ENCODE data around the gene SPATA7.
A peak's percentile ranks its signal among the peaks of the same experiment; 100 is the strongest.
"Not testable (repeated sequence)": the region's sequence is repeated elsewhere in the genome, so short reads cannot be mapped to it uniquely, and the experiment has no call there.

SPATA7 gene

DNA sequence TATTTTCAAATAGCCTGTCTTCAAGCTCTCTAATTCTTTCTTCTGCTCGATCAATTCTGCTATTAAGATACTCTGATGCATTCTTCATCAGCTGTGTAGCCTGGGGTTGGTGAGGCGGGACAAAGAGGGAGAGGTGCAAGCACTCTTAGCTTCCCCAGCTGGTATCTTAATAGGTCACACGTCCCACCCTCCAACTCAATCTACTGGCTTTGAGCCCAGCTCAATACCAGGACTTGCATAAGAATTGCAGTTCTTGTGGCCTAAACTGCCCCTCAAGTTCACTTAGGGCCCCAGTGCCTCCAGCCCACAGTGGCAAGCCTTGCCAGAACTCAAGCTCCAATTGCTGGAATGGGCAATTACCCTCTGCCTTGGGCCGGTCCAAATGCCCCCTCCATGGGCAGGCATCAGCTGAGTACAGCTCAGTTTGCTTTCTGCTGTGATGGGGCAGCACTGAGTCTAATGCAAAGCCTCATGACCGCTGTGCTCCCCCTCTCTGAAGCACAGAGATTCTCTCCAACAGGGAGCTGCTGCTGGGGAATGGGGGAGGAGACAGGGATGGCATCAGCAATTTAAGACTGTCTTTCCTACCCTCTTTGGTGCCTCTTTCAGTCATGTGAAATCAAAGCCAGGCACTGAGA, 5.6 kb upstream of the SPATA7 start:
- H3K27me3 ChIP-seq (ENCODE audit: control insufficient read depth, insufficient read depth, low read length), result no peaks in the 10 kb centered on the region
- no peaks in the 10 kb centered on the region for H3K4me1 ChIP-seq (ENCODE audit: control insufficient read depth, insufficient read depth, low read length)
- H3K4me3 ChIP-seq (ENCODE audit: low read length), result no peak overlapping the region
- H3K9ac ChIP-seq (ENCODE audit: low read length), result no peak overlapping the region
- no peak overlapping the region for H3K27ac ChIP-seq (ENCODE audit: low read depth, low read length)
- no peaks in the 10 kb centered on the region for H3K36me3 ChIP-seq (ENCODE audit: control insufficient read depth, insufficient read depth, low read length)

DNA sequence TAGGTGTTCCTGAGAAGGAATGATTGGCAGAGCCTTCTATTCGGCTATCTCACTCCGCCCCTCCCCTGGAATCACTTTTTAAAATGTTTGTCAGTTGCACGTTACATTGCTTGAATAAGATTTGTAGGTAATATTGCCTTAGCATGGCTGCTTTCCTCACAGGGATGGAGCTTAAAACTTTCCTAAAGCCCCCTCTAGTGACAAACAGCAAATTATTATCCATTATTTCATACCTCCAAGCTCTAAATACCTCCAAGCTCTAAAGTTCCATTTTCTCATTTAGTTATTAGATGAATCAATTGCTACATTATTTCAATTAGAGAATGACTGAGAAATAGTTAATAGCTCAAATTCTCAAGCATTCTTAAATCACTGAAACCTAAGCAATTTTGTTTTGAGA, 5.1 kb upstream of the SPATA7 start:
- H3K27ac ChIP-seq (ENCODE audit: low read depth, low read length), result no peak overlapping the region
- no peak overlapping the region for H3K4me3 ChIP-seq (ENCODE audit: low read length)
- no peak overlapping the region for H3K9ac ChIP-seq (ENCODE audit: low read length)
- H3K27me3 ChIP-seq (ENCODE audit: control insufficient read depth, insufficient read depth, low read length), result no peaks in the 10 kb centered on the region
- no peaks in the 10 kb centered on the region for H3K36me3 ChIP-seq (ENCODE audit: control insufficient read depth, insufficient read depth, low read length)
- H3K4me1 ChIP-seq (ENCODE audit: control insufficient read depth, insufficient read depth, low read length), result no peaks in the 10 kb centered on the region

DNA sequence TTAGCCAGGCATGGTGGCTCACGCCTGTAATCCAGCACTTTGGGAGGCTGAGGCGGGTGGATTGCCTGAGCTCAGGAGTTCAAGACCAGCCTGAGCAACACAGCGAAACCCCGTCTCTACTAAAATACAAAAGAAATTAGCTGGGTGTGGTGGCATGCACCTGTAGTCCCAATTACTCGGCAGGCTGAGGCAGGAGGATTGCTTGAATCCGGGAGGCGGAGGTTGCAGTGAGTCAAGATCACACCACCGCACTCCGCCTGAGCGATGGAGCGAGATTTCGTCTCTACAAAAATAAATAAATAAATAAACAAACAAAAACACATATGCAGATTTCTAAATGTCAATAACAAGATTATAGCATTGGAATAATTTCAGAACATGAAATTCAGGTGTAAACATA, 3.8 kb upstream of the SPATA7 start:
- H3K27me3 ChIP-seq (ENCODE audit: control insufficient read depth, insufficient read depth, low read length); H3K4me3 ChIP-seq (ENCODE audit: low read length); H3K4me1 ChIP-seq (ENCODE audit: control insufficient read depth, insufficient read depth, low read length); H3K9ac ChIP-seq (ENCODE audit: low read length); H3K27ac ChIP-seq (ENCODE audit: low read depth, low read length); H3K36me3 ChIP-seq (ENCODE audit: control insufficient read depth, insufficient read depth, low read length): not testable (repeated sequence)

DNA sequence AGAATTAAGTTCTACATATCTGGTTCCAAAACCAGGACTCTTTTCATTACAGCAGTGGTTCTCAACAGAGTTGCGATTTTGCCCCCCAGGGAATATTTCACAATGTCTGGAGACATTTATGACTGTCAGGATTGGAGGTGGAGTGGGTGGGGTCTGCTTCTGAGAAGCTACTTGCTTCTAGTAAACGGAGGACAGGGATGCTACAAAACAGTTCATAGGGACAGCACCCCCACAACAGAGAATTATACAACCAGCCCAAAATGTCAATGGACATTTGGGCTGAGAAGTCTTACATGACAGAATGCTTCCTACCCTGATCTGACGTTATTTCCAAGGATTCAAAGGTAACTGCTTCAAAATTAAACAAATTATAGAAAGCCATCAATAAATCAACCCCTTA, 739 bp upstream of the SPATA7 start:
- Histone ChIP-seq H3K27me3 (ENCODE audit: control insufficient read depth, insufficient read depth, low read length) (no peaks in the 10 kb centered on the region), H3K36me3 (ENCODE audit: control insufficient read depth, insufficient read depth, low read length) (no peaks in the 10 kb centered on the region), H3K27ac (ENCODE audit: low read depth, low read length) (no peak overlapping the region), H3K4me1 (ENCODE audit: control insufficient read depth, insufficient read depth, low read length) (peaks cover 3% of the 10 kb centered on the region), H3K9ac (ENCODE audit: low read length) (no peak overlapping the region), H3K4me3 (ENCODE audit: low read length) (peak overlapping the region; percentile 96)

DNA sequence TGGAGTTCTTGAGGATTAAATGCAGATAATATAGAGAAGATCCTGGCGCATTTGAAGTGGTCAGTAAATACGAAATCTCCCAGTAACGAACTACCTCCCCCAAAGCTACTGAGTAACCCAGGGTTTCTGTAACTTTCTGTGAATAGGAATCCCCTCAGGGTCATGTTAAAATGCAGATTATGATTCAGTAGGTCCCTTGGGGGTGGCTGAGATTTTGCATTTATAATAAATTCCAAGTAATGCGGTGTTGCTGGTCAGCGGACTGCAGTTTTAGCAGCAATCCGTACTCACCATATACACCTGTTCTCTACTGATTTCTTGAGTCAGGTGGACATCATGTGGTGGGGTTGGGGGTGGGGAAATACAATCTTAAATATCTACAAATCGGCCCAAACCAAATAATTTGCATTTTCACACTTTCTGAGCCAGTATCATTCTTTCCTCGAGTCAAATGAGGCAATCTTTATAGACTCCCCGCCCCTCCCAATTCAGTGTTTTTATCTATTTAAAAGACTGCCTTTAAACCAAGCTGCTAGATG, 868 bp downstream of the SPATA7 start:
- H3K9ac ChIP-seq (ENCODE audit: low read length), result no peak overlapping the region
- peak overlapping the region; percentile 96 for H3K4me3 ChIP-seq (ENCODE audit: low read length)
- no peaks in the 10 kb centered on the region for H3K36me3 ChIP-seq (ENCODE audit: control insufficient read depth, insufficient read depth, low read length)
- H3K27ac ChIP-seq (ENCODE audit: low read depth, low read length), result no peak overlapping the region
- H3K4me1 ChIP-seq (ENCODE audit: control insufficient read depth, insufficient read depth, low read length), result peaks cover 3% of the 10 kb centered on the region
- no peaks in the 10 kb centered on the region for H3K27me3 ChIP-seq (ENCODE audit: control insufficient read depth, insufficient read depth, low read length)

DNA sequence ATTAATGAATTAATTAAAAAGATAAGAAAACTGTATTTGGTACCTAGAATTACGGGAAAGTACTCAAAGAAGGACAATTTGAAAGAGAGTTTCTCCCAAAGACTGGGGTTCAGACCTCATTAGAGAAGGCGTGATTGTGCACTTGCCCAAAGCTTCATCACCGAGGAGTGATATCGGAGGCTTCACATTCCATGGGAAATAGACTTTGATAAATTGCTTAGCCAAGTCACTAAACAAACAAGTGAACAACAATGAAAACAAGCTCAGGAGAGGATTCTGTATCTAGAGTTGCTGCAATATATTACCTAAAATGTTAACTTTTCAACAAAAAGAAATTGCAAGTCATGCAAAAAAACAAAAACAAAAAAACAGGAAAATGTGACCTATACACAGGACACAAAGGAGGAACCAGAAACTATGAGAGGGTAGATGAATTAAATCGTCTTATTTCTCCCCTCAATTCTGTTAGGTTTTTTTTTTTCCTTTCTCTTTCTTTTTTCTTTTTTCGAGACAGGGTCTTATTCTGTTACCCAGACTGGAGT, 3.4 kb downstream of the SPATA7 start:
- Histone ChIP-seq H3K27ac (ENCODE audit: low read depth, low read length) (no peak overlapping the region), H3K4me3 (ENCODE audit: low read length) (no peak overlapping the region), H3K27me3 (ENCODE audit: control insufficient read depth, insufficient read depth, low read length) (no peaks in the 10 kb centered on the region), H3K9ac (ENCODE audit: low read length) (no peak overlapping the region), H3K4me1 (ENCODE audit: control insufficient read depth, insufficient read depth, low read length) (peaks cover 3% of the 10 kb centered on the region), H3K36me3 (ENCODE audit: control insufficient read depth, insufficient read depth, low read length) (no peaks in the 10 kb centered on the region)

DNA sequence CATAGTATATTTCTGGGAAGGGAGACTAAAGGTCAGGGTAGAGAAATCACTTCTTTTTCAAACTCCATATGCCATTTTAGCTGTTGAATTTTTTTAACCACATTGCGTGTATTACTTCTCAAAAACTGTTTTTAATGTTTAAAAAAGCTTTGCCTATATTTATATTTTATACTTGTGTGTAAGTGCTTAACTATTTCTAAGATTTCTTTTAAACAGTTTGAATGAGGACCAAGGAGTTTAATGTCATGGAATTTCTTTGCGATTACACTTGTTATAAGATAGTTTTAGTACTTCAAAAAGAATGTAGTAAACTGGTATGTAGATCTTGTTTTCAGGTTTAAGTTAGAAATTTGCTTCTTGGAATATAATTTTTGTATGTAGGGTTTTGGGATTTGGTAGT, 7.2 kb downstream of the SPATA7 start:
- H3K27me3 ChIP-seq (ENCODE audit: control insufficient read depth, insufficient read depth, low read length), result no peaks in the 10 kb centered on the region
- no peak overlapping the region for H3K27ac ChIP-seq (ENCODE audit: low read depth, low read length)
- peaks cover 5% of the 10 kb centered on the region for H3K36me3 ChIP-seq (ENCODE audit: control insufficient read depth, insufficient read depth, low read length)
- H3K9ac ChIP-seq (ENCODE audit: low read length), result no peak overlapping the region
- no peaks in the 10 kb centered on the region for H3K4me1 ChIP-seq (ENCODE audit: control insufficient read depth, insufficient read depth, low read length)
- no peak overlapping the region for H3K4me3 ChIP-seq (ENCODE audit: low read length)

DNA sequence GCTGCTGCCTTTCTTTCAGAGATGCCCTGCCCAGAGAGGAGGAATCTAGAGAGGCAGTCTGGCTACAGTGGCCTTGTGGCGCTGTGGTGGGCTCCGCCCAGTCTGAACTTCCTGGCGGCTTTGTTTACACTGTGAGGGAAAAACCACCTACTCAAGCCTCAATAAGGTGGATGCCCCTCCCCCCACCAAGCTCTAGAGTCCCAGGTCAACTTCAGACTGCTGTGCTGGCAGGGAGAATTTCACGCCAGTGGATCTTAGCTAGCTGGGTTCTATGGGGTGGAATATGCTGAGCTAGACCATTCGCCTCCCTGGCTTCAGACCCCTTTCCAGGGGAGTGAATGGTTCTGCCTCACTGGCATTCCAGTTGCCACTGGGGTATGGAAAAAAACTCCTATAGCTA, 25.6 kb downstream of the SPATA7 start:
- H3K27me3 ChIP-seq (ENCODE audit: control insufficient read depth, insufficient read depth, low read length), result no peaks in the 10 kb centered on the region
- no peak overlapping the region for H3K27ac ChIP-seq (ENCODE audit: low read depth, low read length)
- no peak overlapping the region for H3K9ac ChIP-seq (ENCODE audit: low read length)
- H3K36me3 ChIP-seq (ENCODE audit: control insufficient read depth, insufficient read depth, low read length), result peaks cover 3% of the 10 kb centered on the region
- H3K4me3 ChIP-seq (ENCODE audit: low read length), result no peak overlapping the region
- no peaks in the 10 kb centered on the region for H3K4me1 ChIP-seq (ENCODE audit: control insufficient read depth, insufficient read depth, low read length)

DNA sequence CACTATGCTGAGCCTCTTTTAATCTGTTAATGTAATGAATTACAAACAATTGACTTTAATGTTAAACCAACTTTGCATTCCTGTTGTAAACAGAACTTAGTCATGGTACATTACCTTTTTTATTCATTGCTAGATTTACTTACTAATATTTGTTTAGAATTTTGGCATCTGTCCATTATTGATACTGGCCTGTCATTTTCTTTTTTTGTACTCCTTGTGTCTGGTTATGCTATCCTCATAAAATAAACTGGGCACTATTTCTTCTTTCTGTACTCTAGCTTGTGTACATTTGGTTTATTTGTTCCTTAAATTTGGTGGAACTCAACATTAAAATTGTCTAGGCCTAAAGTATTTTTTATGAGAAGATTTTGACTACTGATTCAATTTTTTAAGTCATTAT, 32.1 kb downstream of the SPATA7 start:
- Histone ChIP-seq H3K4me1 (ENCODE audit: control insufficient read depth, insufficient read depth, low read length) (no peaks in the 10 kb centered on the region), H3K36me3 (ENCODE audit: control insufficient read depth, insufficient read depth, low read length) (peaks cover 3% of the 10 kb centered on the region), H3K4me3 (ENCODE audit: low read length) (no peak overlapping the region), H3K9ac (ENCODE audit: low read length) (no peak overlapping the region), H3K27ac (ENCODE audit: low read depth, low read length) (no peak overlapping the region), H3K27me3 (ENCODE audit: control insufficient read depth, insufficient read depth, low read length) (no peaks in the 10 kb centered on the region)

DNA sequence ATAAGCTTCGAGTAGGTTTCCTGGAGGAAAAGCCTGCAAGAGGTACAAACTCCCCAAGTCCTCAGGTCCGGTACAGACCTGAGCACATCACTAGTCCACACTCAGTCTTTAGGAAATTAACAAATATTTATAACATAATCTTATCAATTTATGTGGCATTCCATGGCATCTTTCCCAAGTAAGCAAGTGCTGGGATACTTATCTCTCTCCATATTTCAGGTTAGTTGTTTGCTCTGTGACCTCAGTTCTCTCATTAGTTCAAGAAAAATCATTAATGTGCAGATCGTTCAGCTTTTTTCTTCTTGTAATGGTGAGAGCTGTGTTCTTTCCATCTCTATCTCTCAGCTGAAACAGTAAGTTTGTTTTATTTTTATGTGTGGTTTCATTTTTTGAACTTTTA, 34.7 kb downstream of the SPATA7 start:
- H3K27ac ChIP-seq (ENCODE audit: low read depth, low read length), result no peak overlapping the region
- H3K36me3 ChIP-seq (ENCODE audit: control insufficient read depth, insufficient read depth, low read length), result peaks cover 3% of the 10 kb centered on the region
- H3K27me3 ChIP-seq (ENCODE audit: control insufficient read depth, insufficient read depth, low read length), result no peaks in the 10 kb centered on the region
- H3K9ac ChIP-seq (ENCODE audit: low read length), result no peak overlapping the region
- no peak overlapping the region for H3K4me3 ChIP-seq (ENCODE audit: low read length)
- H3K4me1 ChIP-seq (ENCODE audit: control insufficient read depth, insufficient read depth, low read length), result no peaks in the 10 kb centered on the region

DNA sequence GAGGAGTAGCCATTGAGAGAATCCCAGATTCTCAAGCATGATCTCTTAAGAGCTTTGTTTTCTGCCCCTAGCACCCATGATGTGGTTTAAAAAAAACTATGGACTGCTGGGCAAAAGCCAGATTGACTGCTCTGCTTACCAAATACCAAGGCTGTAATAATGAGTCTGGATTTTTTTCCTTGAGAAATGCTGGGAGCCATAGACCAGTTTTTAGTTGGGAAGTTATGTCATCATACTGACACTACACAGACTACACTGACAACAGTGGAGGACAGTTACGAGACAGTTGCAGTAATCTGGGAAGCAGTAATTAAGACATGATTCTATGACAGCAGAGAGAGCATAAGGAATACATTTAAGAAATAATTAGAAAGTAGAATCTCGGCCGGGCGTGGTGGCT, 35.8 kb downstream of the SPATA7 start:
- Histone ChIP-seq H3K36me3 (ENCODE audit: control insufficient read depth, insufficient read depth, low read length) (no peaks in the 10 kb centered on the region), H3K9ac (ENCODE audit: low read length) (no peak overlapping the region), H3K4me1 (ENCODE audit: control insufficient read depth, insufficient read depth, low read length) (no peaks in the 10 kb centered on the region), H3K27ac (ENCODE audit: low read depth, low read length) (no peak overlapping the region), H3K4me3 (ENCODE audit: low read length) (no peak overlapping the region), H3K27me3 (ENCODE audit: control insufficient read depth, insufficient read depth, low read length) (no peaks in the 10 kb centered on the region)

DNA sequence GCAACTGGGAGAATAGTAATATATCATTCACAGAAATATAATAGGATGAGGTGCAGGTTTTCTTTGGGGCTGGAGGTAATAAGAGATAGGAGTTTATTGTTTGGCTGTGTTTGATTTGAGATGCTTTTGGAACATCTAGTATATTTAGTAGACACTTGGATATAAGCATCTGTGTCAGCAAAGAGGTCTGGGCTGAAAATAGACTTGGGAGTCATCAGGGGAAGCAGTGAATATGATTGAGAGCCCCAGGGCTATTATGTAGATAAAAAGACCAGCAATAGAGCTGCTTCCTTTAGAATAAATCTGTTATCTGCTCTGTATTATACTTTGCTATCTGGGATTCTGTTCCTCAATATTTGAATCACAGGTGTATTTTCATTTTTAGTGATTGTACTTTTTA, 36.6 kb downstream of the SPATA7 start:
- Histone ChIP-seq H3K9ac (ENCODE audit: low read length) (no peak overlapping the region), H3K4me3 (ENCODE audit: low read length) (no peak overlapping the region), H3K4me1 (ENCODE audit: control insufficient read depth, insufficient read depth, low read length) (no peaks in the 10 kb centered on the region), H3K36me3 (ENCODE audit: control insufficient read depth, insufficient read depth, low read length) (no peaks in the 10 kb centered on the region), H3K27me3 (ENCODE audit: control insufficient read depth, insufficient read depth, low read length) (no peaks in the 10 kb centered on the region), H3K27ac (ENCODE audit: low read depth, low read length) (no peak overlapping the region)

DNA sequence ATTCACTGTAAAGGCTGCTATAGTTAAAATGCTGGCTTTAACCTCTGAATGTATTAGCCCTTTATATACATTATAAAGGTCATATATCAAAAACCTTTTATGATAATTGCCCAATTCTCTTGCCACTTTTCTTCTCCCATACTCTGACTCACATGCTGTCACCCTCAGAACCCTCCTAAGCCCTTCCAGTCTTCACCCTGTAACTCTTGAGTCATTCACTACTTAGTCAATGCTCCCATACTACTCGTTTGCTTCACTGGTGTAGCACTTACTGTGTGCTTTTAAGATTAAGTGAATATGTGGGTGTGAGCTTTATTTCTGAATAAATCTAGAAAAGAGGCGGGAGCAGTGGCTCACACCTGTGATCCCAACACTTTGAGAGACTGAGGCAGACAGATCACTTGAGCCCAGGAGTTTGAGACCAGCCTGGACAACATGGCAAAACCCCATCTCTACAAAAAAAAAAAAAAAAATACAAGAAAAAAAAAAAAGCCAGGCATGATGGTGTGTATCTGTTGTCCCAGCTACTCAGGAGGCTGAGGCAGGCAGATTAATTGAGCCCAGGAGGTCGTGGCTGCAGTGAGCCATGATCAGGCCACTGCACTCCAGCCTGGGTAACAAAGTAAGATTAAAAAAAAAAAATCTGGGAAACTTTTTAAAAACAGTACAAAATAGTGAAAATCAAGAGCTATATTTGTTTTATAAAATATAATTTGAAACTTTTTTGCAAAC, 37.6 kb downstream of the SPATA7 start:
- H3K4me1 ChIP-seq (ENCODE audit: control insufficient read depth, insufficient read depth, low read length), result no peaks in the 10 kb centered on the region
- H3K4me3 ChIP-seq (ENCODE audit: low read length), result no peak overlapping the region
- no peak overlapping the region for H3K27ac ChIP-seq (ENCODE audit: low read depth, low read length)
- H3K27me3 ChIP-seq (ENCODE audit: control insufficient read depth, insufficient read depth, low read length), result no peaks in the 10 kb centered on the region
- no peaks in the 10 kb centered on the region for H3K36me3 ChIP-seq (ENCODE audit: control insufficient read depth, insufficient read depth, low read length)
- no peak overlapping the region for H3K9ac ChIP-seq (ENCODE audit: low read length)
